GM21390 (cell line): ENCODE results near the gene EIF5A2.
A peak's percentile ranks its signal among the peaks of the same experiment; 100 is the strongest.
"Not testable (repeated sequence)": the region's sequence is repeated elsewhere in the genome, so short reads cannot be mapped to it uniquely, and the experiment has no call there.

Experiments used
- ATAC-seq: cut with Tn5 transposase; IDR thresholded peaks from one replicate; pipeline ENCODE4 v1.9.1; 2021; ENCODE audit not compliant: unreplicated experiment

The EIF5A2 gene

DNA sequence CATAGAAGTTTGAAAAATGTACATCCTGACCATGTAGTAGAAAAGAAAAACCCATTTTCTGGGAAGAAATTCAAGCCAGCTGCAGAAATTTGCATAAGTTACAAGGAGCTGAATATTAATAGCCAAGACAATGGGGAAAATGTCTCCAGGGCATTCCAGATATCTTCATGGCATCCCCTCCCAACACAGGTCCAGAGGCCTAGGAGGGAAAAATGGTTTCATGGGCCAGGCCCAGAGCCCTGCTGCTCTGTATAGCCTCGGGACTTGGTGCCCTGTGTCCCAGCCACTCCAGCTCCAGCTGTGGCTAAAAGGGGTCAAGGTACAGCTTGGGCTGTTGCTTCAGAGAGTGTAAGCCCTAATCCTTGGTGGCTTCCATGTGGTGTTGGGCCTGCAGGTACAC is 11.2 kb downstream of the EIF5A2 start:
- not testable (repeated sequence) for ATAC-seq

DNA sequence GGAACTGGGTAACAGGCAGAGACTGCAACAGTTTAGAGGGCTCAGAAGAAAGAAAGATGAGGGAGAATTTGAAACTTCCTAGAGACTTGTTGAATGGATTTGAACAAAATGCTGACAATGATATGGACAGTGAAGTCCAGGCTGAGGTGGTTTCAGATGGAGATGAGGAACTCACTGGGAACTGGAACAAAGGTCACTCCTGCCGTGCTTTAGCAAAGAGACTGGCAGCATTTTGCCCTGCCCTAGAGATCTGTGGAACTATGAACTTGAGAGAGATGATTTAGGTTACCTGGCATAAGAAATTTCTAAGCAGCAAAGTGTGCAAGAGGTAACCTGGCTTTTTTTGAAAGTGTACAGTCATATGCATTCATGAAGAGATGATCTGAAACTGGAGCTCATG is 11.7 kb downstream of the EIF5A2 start:
- no peak for ATAC-seq

DNA sequence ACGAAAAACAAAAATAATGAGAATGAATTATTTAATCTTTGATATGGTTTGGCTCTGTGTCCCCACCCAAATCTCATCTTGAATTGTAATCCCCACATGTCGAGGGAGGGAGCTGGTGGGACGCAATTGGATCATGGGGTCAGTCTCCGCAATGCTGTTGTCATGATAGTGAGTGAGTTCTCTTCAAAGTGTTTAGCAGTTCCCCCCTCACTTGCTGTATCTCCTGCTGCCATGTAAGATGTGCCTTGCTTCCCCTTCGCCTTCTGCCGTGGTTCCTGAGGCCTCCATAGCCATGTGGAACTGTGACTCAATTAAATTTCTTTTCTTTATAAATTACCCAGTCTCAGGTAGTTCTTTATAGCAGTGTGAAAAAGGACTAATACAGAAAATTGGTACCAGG is 12.1 kb downstream of the EIF5A2 start:
- ATAC-seq: not testable (repeated sequence)

DNA sequence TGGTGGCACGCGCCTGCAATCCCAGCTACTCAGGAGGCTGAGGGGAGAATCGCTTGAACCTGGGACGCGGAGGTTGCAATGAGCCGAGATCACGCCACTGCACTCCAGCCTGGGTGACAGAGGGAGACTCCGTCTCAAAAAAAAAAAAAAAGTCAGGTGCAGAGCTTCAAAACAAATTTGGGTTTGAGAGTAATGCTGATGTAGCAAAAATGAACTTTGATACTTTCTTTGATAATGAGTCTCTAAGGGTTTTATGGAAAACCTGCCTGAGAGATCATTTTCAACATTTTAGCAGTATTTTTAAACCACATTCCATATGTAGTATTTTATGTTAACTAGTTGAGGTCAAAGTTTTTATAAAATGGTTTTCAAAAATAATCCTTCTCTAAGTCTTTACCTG is 14.5 kb downstream of the EIF5A2 start:
- ATAC-seq: no peak

GRCh38 chr3:170889630-170890029 is 18.8 kb downstream of the EIF5A2 start:
- ATAC-seq: no peak

- ATAC-seq: no peak
Observed at GRCh38 chr3:170889132-170889531, 19.3 kb downstream of the EIF5A2 start.

DNA sequence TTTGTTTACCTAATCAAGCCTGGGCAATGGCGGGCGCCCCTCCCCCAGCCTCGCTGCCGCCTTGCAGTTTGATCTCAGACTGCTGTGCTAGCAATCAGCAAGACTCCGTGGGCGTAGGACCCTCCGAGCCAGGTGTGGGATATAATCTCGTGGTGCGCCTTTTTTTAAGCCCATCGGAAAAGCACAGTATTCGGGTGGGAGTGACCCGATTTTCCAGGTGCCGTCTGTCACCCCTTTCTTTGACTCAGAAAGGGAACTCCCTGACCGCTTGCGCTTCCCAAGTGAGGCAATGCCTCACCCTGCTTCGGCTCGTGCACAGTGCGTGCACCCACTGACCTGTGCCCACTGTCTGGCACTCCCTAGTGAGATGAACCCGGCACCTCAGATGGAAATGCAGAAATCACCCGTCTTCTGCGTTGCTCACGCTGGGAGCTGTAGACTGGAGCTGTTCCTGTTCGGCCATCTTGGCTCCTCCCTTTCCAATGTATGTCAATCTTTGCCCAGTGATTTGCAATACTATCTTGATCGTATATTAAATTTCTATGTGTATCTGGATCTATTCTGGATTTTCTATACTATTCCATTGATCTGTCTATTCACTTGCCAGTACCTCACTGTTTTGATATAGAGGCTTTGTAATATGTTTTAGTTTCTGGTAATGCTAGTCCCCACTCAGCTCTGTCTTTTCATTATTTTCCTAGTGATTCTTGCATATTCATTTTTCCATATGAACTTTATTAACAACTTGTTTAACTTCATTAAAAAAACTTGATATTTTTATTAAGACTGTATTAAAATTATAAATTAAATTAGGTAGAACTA is 24.1 kb downstream of the EIF5A2 start:
- not testable (repeated sequence) for ATAC-seq

GRCh38 chr3:170878688-170879087 is 29.7 kb downstream of the EIF5A2 start:
- ATAC-seq: not testable (repeated sequence)

DNA sequence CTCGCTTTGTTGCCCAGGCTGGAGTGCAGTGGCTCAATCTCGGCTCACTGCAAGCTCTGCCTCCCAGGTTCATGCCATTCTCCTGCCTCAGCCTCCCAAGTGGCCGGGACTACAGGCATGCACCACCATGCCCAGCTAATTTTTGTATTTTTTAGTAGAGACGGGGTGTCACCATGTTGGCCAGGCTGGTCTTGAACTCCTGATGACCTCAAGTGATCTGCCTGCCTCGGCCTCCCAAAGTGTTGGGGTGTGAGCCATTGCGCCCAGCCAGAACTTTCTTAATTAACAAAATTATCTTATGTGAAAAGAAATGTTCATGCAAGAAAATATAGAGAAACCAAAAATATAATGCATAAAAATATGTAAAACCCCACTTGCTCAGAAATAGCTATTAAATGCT is 31.1 kb downstream of the EIF5A2 start:
- ATAC-seq: not testable (repeated sequence)

GRCh38 chr3:170876537-170876936 is 31.9 kb downstream of the EIF5A2 start:
- no peak for ATAC-seq

DNA sequence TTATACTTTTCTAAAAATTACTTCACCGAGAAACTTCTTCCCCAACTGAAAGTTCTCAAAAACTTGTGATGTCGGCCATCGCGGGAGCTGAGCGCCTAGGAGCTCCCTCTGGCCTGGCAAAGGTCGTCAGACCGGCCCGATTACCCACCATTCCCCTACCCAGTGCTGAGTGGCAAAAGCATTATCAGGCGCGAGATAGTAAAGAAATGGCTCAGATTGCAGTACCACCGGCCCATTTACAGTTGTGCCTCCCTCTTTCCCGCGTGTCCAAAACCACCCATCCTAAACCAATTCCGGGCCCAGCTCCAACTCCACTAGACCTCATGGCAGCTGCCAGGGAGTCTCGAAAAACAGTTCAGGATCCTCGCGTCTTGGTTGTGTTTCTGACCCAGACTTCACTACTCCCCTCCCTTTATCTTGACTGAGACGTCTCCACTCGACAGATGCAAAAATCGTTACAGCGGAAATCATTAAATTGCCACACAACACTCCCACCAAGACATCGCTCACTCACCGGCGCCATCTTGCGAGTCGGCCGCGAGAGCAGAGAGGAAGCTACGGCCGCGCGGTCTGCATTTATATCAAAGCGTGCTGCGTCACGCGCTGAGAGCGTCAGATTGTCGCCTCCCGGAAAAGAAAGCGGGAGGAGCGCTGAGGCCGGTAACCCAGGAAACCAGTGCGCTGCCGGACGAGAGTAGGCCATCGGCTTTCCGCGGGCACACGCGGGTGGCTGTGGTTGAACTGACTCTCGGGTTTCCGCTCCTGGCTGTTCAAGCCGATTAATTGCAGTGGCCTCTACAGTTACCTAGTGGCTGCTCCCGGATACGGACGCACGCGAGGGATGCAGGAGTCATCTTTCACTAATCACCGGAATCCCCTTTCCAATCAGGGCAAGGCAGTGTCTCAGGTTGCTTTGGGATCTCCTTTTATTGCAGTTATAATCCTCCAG is 38.5 kb downstream of the EIF5A2 start, which contains the start of gene RPL22L1:
Gene RPL22L1 (minus strand): TSS at position 551 of the 949 bp plus-strand sequence. CDS start 28 bp downstream, at position 523.
- ATAC-seq: peak; percentile 97

GRCh38 chr3:170869239-170869590 is 39.2 kb downstream of the EIF5A2 start:
- no peak for ATAC-seq

GRCh38 chr3:170868577-170869238 is 39.7 kb downstream of the EIF5A2 start:
- ATAC-seq: no peak

GRCh38 chr3:170867143-170867937 is 41.1 kb downstream of the EIF5A2 start:
- no peak for ATAC-seq

GRCh38 chr3:170866499-170866898 is 41.9 kb downstream of the EIF5A2 start:
- no peak for ATAC-seq

DNA sequence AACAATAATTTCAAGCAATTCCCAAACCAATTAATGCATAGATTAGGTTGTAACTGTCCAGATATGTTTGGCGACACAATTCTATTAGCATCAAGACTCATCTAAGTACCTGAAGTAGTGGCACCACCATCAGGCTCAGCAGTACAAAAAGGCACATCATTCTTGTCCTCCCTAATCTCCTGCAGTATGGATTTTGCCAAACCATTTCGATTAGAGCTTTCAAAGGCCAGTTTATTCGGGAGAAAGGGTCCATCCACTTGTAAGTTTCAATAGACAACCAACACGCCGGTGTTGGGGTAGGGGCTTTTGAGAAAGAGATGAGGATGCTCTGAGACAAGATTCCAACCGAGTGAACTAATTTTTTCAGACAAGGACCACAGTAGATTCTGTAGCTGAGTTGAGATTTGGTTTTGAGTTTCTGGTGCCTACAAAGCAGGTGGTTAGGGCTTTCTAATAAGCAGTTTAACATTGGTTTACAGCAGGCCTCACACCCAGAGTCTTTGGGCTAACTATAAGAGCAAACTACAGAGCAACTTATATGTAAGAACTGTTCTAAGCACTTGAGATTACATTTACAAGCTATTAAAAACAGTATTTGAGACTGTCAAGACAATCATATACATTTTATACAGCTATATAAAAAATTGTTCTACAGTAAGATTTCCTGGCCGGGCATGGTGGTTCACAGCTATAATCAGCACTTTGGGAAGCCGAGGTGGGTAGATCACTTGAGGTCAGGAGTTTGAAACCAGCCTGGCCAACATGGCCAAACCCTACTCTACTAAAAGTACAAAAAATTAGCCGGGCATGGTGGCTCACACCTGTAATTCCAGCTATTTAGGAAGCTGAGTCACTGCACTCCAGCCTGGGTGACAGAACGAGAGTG is 43.0 kb downstream of the EIF5A2 start:
- ATAC-seq: no peak

DNA sequence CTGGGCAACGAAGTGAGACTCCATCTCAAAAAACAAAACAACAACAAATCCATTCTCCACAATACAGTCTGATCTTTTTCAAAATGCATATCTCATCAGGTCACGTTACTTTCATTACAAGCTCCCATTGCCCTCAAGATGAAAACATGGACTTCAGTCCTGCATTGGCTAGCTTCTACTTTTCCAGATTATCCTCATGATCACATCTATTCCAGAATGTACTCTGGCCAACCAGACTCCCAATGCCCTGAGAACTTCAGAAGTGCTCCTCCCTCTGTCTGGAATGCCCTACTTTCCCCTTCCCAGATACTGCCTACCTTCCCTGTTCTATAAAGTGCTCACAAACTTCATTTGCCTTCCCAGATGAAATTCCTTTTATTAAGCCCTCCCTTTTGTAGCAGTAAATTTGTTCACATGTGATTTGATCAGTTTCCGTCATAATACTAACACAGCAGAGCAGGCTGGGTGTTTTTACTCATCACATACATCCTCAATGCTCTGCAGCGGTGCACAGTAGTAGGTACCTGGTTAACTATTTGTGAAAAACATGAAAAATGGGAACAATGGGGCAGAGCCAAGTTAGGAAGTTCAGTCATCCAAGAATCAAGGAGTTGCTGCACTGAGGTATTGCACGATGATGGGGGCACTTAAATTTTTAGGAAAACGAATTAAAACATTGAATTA is 43.8 kb downstream of the EIF5A2 start:
- no peak for ATAC-seq

GRCh38 chr3:170863816-170864215 is 44.6 kb downstream of the EIF5A2 start:
- no peak for ATAC-seq
